22Rv1 (cell line): Measurements from ENCODE around the gene ITK.

ENCODE experiments used
- CTCF ChIP-seq: fragments of 450-650 bp; IDR thresholded peaks from 2 replicates; pipeline ENCODE4 v1.5.1; 2017; ENCODE audit warnings: mild to moderate bottlenecking
- ZFX ChIP-seq: fragments of 450-650 bp; IDR thresholded peaks from 2 replicates; pipeline ENCODE4 v1.6.1; 2017; ENCODE audit warnings: antibody characterized with exemption, borderline replicate concordance

- TF ChIP-seq CTCF (peak; percentile 14), ZFX (no peak)
These were observed 113.9 kb downstream of the ITK start for GRCh38 chr5:157294407-157295091.
